Astrocyte of the cerebellum (primary cell): Measurements from ENCODE around the gene MVD.
A peak's percentile ranks its signal among the peaks of the same experiment; 100 is the strongest.

Experiments used
- DNase-seq: peaks from one replicate; pipeline ENCODE4 v3.0.0-alpha.2; 2011; ENCODE audit warnings: low read depth
- H3K4me3 ChIP-seq: 2 replicates; pipeline ENCODE4 v1.5.1; 2011; ENCODE audit warnings: mild to moderate bottlenecking, low read depth, low read length, moderate library complexity
- CTCF ChIP-seq: IDR thresholded peaks from 2 replicates; pipeline ENCODE4 v1.5.1; 2012; ENCODE audit warnings: low read length, low read depth, moderate library complexity, mild to moderate bottlenecking; ENCODE audit errors: missing control alignments
- in situ Hi-C: cut with HindIII; loops from 2 replicates; pipeline ENCODE4 v1.10.0; 2017; ENCODE audit warnings: low sequenced_read_pairs

Gene MVD

GRCh38 chr16:88662222-88662842 is 559 bp downstream of the MVD start:
- DNase-seq, result no peak
- in situ Hi-C loops, result no loop called here
- no peak for TF ChIP-seq CTCF
- peak overlapping the region; percentile 96 for H3K4me3 ChIP-seq

DNA sequence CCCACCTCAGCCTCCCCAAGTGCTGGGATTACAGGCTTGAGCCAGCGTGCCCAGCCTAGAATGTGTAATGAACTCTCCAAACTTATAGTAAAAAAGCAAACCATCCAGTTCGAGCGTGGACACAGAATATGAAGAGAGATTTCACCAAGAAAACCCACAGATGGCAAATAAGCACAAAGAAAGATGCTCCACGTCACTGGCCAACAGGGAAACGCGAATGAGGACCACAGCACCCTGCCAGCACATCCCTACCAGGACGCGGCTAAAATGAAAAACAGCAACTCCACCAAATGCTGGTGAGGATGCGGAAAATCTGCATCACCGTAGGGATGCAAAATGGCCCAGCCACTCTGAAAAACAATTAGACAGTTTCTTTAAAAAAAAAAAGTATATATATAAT is 1.4 kb downstream of the MVD start:
- TF ChIP-seq CTCF, result no peak
- no peak for DNase-seq
- H3K4me3 ChIP-seq, result no peak overlapping the region
- in situ Hi-C loops, result no loop called here

- no peak for DNase-seq
- in situ Hi-C loops, result no loop called here
- no peak for TF ChIP-seq CTCF
- H3K4me3 ChIP-seq, result no peak overlapping the region
These were observed 3.7 kb downstream of the MVD start for GRCh38 chr16:88659160-88659559.

DNA sequence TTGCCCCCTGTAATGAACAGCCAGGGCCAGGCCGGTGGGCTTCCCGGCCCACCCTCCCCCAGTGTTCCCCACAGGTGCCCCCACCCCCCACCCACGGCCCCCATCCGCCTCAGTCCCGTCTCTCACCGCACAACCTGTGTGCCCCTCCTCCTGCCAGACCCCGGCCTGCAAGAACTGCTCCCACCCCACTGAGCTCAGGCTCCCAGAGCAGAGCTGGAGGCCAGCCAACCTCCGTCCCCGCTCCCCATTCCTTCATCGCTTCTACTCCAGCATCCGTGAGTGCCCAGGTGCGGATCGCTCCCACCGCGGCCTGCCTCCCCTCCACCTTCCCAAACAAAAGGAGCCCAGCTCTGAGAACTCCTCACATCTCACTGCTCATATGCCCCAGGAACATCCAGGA is 4.2 kb downstream of the MVD start:
- no peak for TF ChIP-seq CTCF
- H3K4me3 ChIP-seq, result no peak overlapping the region
- no peak for DNase-seq
- in situ Hi-C loops, result no loop called here

DNA sequence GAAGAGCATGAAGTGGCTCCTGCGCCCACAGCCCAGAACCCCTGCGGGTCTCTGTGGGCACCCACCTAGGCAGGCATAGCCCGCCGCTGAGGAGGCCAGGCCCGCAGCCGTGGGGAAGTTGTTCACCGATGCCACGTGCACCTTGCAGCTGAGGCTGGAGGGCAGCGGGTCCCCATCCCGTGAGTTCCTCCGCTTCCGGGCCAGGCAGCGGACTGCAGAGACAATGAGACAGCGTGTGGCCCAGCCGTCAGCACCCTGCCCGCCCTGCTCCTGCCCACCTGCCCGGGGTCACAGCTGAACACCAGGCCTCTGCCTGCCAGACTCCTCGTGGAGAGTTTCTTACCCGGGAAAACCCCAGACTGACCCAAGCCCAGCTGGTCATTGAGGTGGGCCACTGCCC is 5.5 kb downstream of the MVD start:
- DNase-seq, result no peak
- in situ Hi-C loops, result no loop called here
- no peak overlapping the region for H3K4me3 ChIP-seq
- TF ChIP-seq CTCF, result no peak

GRCh38 chr16:88656291-88656980 is 6.5 kb downstream of the MVD start:
- H3K4me3 ChIP-seq, result no peak overlapping the region
- in situ Hi-C loops, result no loop called here
- no peak for DNase-seq
- TF ChIP-seq CTCF, result no peak
